ENCODE data around the gene FOCAD.
A peak's percentile ranks its signal among the peaks of the same experiment; 100 is the strongest.

Gene FOCAD

DNA sequence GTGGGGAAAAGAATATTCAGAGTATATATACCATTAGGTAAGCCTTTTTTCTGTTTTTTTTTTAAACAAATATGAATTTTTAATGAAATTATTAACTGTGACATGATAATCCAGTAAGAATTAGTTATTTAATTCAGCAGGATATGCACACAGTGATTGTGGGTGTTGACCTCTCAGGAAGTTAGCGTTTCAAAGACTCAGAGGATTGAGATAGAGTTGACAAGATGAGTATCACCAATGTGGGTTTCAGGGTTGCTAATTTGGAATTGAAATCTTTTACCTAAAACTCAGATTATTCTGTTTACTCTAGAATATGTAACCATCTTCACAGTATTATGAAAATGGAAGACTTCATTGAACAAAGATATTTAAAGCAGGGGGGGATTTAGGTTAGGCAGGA lies 56.2 kb downstream of the FOCAD start:
- no peak for DNase-seq

DNA sequence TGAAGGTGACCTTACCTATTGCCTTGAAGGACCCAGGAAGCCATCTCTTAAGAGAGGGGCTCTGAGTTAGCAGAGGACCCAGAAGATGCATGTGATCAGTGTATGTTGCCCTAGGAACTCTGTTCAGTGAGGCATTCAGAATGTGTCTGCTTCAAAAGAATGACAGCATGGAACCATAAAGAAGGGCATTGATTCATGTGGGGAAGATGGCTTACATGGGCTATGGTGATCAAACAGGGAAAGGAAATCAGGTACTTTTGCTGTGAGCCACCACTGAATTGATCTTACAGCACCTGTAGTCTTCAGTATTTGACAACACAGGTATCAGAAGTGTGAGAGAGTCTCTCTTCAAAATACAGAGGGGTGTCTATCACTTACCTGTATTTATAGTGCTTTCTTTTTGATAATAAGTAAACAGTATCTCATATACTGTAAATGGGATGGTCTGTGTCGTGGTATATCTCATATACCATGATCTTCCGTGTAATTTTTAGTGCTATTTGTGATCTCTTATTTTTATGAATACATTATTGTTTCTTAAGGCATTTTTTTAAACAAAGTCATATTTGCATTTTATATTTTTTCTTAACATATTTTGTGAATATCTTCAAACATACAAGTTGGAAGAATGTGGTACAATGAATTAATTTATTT lies 57.0 kb downstream of the FOCAD start:
- no peak for DNase-seq

DNA sequence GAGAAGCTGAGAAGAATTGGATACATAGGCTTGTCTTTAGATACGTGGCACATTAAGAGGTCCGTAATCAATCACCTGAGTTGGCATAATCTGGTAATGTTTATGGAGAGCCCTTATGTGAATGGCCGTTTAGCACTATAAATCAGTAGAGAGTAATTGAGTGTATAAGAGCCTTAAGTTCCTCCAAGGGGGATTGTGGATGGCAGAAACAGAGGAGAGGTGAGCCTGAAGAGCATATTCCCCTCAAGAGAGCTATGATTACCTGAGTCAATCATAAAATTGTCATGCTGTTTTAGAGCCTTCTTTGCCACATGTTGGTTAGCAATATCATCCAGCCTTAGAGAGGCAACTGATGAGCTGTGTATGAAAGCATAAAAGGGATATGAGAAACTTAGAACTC lies 58.8 kb downstream of the FOCAD start:
- DNase-seq, result no peak

DNA sequence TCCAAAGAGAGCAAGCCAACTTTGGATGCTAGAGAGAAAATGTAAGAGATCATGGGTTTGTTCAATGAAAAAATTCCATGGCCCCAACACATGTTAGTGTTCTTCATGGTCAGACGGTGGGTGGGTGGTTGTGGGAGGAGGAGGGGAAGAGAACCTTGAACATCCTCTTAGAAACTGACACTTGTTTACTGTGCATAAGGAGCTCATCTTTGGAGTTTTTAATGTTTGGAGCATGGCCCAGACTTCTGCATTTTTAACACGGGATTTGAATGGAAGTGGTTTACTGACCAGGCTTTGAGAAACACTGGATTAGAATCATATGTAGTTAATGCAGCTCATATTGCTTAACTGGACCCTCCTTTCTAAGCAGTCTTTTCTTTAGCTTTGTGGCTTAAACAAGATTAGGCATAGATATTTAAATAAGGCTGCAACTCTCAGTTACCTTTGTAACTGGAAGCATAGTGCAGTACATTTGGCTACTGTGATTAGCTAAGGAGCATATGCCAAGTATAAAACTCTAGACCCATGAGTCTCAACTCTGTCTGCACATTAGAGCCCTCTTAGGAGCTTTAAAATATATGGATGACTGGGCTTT lies 60.1 kb downstream of the FOCAD start:
- DNase-seq, result peak; percentile 45 to 58 (median 50)

DNA sequence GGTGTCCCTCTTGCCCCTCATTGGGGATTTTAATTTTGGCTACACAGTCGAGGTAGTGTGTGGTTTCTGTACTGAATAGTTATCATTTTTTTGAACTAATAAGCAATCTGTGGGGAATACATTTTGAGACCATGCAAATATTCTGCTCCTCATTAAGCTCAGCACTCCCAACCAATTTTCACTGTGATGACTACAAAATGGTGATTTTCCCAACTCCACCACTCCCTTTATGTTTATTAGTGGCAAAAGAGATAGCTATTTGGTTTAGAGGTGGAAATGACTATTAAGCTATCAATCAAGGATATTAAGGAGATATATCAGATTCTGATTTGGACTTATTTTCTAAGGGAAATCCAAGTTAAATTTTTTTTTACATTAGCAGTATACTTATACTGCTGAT lies 62.9 kb downstream of the FOCAD start:
- DNase-seq, result no peak

DNA sequence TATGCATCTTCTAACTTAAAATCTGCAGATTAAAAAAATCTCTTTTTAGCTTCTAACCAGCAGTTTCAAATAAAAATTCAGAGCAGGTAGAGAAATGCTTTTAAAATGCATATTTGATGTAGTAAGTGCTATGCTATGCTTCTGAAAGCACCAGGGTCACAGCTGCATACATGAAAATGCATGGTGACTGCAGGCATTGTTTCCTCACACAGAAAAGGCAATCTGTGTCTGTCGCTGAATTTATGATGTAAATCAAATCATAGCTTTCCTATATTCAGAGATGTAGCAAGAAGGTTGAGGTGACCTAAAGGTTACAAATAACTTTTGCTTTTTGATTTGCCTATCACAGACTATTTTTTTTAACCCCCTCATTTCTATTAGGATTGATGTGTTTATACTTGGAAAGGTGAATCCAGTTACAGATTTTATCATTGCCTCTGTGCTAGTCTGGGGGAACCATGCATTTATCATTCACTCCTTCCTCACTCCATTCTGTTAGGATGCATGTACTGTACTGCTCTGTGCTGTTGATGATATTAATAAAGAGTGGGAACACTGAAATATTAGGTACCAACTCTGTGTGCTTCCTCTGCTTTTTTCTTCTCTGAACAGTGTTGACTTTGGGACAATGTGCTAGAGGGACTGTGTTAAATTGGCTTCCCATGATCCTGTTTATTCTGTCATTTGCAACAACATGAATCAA lies 65.6 kb downstream of the FOCAD start:
- no peak for DNase-seq

DNA sequence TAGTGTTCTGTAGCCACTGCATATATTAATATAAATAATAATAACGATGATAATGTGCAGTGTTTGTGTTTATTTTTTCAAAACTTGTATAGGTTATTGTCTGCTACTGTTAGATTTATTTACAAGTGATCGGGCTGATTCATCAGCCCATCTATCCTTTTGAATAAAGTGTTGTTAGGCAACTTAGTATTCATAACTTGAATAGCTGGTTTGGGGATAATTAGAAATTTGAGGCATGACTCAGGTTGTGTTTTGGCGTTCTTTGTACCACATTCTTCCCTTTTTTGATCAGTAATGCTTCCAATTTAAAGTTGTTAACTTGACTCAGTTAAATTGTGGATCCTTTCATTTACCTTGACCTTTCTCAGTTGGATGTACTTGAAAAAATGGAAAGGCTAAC lies 69.7 kb downstream of the FOCAD start:
- DNase-seq, result peak in 1 of 3 donors; percentile 3

DNA sequence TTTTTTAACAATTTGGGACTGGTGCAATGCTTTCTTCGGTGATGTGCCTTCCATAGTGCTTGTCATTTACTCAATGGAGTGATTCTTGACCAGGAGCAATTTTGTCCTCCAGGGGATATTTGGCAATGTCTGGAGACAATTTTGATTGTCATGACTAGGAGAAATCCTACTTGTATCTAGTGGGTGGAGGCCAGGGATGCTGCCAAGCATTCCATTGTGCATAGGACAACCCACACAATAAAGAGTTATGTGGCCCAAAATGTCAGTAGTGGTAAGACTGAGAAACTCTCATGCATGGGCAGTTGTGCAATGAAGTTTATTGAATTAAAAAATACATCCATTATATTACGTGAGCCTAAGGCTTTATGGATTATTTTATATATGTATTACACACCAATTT lies 70.5 kb downstream of the FOCAD start:
- no peak for DNase-seq

DNA sequence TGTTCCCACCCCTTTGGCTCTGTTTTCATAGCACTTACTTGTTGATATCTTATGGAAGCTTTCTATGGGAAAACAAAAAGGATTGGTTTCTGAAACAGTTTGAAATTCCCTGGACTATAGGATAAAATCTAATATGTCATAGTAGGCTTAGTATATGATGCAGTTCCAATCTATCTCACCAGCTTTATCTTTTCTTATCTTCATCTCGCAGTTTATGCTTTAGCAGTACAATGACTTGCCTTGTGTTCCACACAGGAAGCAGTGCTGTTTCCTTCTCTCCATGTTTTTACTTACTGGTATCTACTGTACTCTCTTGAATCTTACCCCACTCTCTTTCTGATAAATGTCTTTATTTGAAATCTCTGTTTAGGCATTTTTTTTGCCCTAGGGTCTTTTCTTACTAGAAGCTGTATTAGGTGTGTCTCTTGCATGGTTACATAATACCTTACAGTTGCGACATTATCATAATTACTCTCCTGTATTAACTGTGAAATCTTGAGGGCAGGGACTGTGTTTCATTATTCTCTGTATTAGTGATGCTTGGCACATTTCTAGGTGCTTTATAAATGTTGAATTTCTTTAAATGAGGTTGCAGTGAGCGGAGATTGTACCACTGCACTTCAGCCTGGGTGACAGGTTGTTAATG lies 76.3 kb downstream of the FOCAD start:
- DNase-seq, result no peak

DNA sequence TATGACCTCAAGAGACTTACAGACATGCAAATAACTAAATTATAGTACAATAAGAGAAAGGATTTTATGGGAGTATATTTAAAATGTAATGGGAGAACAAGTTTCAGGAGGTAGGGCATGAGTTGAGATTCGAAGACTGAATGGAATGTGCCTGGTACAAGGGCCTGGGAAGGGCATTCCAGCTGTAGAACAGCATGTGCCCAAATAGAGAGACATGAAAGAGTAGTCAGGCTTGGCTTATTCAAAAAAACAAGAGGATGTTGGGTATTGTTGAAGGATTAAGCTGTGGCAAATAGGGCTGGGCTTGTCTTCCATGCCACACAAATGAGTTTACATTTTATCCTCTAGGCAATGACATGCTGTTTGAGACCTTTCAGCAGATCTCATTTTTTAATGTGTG lies 86.9 kb downstream of the FOCAD start:
- DNase-seq, result no peak

DNA sequence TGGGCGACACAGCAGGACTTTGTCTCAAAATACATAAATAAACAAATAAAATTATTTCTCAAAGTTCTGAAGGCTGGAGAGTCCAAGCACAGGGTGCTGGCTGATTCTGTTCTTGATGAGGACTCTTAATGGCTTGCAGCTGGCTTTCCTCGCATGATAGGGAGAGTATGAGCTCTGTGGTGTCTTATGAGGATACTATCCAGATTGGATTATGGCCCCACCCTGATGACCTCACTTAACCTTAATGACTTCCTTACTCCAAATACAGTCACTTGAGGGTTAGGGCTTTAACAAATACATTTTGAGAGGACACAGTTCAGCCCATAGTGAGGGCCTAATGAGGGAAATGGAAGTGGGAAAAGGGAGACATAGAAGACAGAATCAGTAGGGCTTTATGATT lies 87.7 kb downstream of the FOCAD start:
- DNase-seq, result no peak

DNA sequence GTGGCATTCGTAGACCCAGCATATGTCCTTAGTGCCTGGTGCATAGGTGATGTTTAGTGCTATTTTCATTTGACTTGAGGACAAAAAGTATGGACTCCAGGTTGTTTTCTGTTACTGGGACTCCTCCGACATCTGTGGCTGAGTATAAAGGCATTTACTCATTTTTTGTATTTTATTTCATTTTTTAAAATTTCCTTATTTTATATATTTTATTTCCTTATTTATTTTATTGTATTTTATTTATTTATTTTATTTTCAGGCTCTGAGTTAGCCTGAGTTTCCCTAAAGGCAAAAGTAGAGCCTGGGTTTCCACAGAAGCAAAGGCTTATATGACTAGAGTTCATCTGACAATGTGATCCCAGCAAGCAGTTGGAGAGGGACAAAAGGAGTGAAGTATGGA lies 91.6 kb downstream of the FOCAD start:
- DNase-seq, result no peak

DNA sequence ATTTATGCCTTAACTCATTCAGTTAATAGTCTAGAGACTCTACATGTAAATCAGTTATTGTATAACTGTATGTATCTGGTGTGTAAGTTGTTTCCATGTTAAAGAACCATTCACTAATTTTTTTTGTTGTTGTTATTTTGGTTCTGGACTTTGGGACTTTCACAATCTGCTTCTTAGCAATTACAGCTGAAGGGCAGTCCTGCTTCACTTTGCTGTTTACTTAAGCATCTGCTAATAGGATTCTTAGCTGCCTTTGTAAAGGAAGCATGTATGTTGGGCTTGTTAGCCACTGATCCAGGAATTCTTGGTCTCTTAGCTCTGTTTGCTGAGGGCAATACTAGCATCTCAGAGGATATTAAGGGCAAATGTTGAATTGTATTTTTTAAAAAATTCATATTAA lies 97.0 kb downstream of the FOCAD start:
- no peak for DNase-seq

DNA sequence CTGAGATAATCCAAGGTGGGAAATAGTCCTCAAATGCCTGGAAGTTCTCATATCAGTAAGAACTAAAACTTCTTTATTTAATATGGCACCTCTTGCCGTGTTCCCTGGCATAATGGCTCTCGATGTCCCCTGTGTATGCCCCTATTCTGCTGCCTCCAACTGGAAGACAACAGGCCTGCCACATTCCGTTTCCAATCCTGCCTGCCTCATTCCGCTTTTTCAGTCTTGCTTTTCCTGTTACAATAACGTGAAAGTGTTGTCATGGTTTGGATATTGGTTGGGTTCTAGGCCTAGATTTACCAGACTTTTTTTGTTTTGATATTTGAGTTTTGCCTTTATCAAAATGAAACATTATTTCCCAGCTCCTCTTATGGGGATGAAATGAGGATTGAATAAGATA lies 98.2 kb downstream of the FOCAD start:
- no peak for DNase-seq

DNA sequence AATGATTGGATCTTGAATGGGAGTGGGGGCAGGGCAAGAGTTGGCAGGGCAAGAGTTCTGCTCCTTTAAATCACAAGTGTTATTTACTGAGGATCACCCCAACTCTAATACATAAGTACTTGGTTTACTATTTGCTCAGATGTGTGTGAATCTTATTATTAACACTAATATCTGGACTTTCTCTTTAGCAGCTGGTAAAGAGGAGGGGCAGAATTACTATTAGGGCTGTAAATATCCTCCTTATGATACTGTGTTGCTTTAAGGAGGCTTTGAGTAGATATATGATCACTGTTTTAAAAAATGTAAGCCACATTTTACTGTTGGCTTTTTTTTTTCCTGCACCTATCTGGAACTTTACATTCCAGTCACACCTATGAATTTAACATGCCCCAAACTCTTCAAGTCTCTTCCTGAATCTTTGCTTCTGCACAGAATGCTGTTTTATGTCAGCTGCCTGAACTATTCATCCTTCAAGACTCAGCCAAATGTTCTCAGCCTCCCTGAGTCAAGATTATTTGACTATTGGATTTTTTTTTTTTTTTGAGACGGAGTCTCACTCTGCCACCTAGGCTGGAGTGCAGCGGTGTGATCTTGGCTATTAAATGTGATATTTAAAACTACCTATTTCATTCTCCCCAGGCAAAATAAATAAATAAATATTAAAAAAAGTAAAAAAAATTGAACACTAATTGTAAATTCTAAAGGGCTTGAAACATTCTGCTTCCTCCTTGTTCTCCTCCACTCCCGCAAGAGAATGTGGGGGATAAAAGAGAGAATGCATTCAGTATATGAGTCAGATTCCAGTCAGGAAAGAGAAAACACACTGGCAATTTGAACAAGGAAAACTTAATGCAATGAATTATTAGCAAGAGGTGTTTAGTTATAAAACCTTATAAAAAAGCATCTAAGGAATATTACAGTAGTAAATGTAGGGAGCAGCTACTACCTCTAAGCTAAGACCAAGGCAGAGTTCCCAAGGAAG lies 99.3 kb downstream of the FOCAD start:
- DNase-seq, result no peak

DNA sequence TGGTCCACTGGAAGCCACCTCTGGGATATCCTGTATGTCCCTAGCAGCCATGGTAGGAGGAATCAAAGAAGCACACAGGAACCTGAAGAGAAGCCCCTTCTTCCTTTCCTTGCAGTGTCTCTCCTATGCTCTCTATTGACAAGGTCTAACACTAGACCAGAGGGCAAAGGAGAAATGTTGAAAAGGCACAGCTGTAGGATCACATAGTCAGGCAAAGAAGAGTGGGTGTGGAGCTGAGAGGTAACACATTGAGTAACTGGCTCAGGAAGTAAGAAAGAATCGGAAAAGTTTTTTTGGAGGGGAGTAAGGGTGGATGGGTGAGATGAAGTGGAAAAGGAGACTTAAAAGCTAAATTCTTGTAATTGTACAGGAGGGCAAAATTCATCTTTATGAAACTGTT lies 100.1 kb downstream of the FOCAD start:
- DNase-seq, result no peak

DNA sequence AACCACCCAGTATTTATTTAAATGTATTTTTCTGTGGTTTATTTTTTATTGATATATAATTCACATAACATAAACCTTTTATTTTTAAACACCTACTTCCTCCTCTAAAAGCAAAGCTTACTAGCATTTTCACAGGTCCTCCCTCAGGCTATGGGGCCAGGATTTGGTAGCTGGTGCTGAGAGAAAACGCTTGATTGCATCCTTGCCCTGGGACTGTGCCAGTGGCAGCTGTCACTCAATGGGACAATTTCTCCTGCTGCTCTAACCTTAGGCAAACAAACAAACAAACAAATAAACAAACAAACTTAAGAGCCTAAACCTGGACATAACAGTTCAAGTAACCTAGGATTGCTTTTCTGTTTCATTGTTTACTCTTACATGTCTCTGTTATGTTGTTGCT lies 102.7 kb downstream of the FOCAD start:
- no peak for DNase-seq

DNA sequence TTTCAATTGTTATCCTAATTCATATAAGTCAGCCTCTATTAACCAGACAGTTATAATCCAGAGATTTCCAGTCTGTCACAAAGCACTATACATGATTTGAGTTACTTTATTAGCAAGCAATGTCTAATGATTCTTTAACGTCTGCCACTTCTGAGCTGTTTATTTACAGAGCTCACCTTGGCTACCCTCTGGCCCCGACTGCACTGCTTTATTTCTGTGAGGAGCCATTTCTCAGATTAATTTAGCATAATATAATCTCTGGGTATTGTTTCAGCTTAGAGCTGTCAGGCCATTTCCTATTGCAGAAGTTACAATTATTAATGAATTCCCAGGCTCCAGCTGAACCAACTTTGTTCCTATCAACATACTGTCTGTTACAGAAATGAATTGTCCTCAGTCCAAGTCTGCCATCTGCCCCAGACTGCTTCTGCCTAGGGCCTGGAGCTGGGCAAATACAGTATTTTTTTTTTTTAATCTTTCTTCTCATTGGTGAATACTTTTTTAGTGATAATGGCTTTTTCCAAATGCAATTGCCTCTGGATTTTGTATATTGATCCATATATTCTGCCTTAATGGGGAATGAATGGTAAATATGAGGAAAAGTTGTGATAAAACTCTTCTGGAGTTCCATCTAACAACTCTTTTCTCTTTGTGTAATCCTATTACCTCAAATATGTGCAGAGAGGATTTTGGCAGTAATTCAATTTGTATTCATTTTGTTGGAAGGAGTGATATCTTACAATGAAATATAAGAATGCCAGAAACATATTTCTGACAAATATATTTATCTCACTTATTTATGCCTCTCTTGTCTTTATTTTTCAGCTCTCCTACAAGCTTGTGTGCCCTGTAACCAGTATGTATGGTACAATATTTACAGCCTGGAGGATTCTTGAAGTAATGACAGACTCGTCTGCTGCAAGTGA lies 104.7 kb downstream of the FOCAD start:
- DNase-seq, result no peak

DNA sequence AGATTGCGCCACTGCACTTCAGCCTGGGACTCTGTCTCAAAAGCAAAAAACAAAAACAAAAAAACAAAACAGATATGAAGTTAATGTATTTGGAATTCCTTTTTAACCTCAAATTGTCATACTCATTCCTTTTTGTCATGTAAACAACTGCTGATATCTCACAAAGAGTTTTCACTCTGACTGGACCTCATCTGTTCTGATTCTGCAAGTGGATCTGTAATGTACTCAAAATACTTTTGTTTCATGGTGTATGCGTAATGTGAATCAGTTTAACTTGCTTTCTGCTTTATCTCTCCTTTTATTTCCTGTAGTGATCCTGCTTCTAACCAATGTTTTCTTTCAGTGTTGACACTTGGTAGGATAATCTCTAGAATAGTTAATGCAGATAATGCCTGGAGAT lies 106.7 kb downstream of the FOCAD start:
- no peak for DNase-seq

DNA sequence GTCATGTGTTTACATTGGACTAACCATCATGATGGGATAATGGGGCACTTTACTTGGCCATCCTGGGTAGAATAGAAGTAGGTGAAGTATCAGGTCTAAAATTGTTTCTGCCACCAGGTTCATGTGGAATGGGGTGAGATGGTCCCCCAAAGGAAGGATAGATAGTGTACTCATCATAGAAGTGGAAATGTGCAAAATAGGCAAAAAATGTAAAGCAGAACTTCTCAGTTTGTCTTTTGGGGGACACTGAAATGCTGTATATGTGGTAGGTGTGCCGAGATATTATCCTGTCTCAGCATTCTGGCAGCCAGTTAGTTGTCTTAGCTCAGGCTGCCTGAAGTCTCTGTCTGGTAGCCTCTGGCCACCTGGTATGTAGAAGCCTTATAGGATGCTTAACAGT lies 107.6 kb downstream of the FOCAD start:
- no peak for DNase-seq

DNA sequence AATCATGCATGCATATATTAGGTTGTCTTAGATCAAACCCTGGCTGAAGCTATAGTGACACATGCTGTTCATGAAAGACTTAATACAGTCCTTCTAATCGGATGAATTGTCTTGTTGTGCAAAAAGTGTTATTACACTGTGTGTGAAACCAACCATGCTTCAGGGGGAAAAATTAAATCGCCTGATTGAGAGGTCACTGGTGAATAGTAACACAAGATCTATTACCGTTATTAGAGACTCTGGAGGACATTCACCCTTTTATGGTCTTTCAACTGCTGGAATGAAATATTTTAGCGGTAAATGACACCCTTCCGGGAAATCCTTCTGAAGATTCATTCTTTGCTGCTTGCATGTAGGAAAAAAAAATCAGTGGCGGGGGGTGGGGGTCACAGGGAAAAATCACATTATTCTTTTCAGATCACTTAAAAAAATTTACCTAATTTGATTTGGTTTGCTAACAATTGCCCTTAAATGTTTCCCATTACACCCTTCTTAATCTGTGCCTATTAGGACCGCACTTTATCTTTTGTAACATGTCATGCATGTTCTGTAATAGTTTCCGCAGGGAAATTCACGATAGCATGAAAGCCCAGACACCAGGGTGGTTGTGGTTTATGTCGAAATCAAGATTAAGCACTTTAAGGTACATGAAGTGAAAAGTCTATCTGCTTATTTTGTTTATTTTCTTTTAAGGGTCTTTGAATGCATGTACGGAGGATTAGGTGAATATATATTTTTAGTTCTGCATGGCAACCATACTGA lies 120.6 kb downstream of the FOCAD start:
- DNase-seq, result peak in 2 of 3 donors; percentile 3 to 29
